Mesendoderm (in vitro differentiated cells): ENCODE results near the gene TRPC6.
A peak's percentile ranks its signal among the peaks of the same experiment; 100 is the strongest.
"Not testable (repeated sequence)": the region's sequence is repeated elsewhere in the genome, so short reads cannot be mapped to it uniquely, and the experiment has no call there.

Experiments
- DNase-seq: peaks from one replicate; pipeline ENCODE4 v3.0.0; 2013
- H2AK5ac ChIP-seq: 2 replicates; pipeline ENCODE4 v1.6.1; 2013; ENCODE audit warnings: low read length, inconsistent platforms
- H2BK120ac ChIP-seq: 2 replicates; pipeline ENCODE4 v1.6.1; 2013; ENCODE audit warnings: low read depth, mild to moderate bottlenecking, low read length, moderate library complexity, mixed read lengths
- H2BK15ac ChIP-seq: replicated peaks from 2 replicates; pipeline ENCODE4 v1.6.1; 2013; ENCODE audit warnings: low read depth, mild to moderate bottlenecking, moderate library complexity
- H2BK5ac ChIP-seq: 2 replicates; pipeline ENCODE4 v1.6.1; 2013; ENCODE audit warnings: low read length, inconsistent platforms
- H3K18ac ChIP-seq: 2 replicates; pipeline ENCODE4 v1.6.1; 2013; ENCODE audit warnings: mild to moderate bottlenecking, low read length, mixed read lengths
- H3K23ac ChIP-seq: one replicate; pipeline ENCODE4 v1.6.1; 2013; ENCODE audit warnings: low read length
- H3K27ac ChIP-seq: 2 replicates; pipeline ENCODE4 v1.5.1; 2013; ENCODE audit warnings: low read depth, mild to moderate bottlenecking, inconsistent platforms, low read length, moderate library complexity
- H3K27me3 ChIP-seq: 2 replicates; pipeline ENCODE4 v1.6.1; 2013; ENCODE audit warnings: low read length, control low read depth, mild to moderate bottlenecking, inconsistent platforms; ENCODE audit not compliant: insufficient read depth, poor library complexity
- H3K36me3 ChIP-seq: 2 replicates; pipeline ENCODE4 v1.6.1; 2013; ENCODE audit warnings: low read length, inconsistent platforms; ENCODE audit not compliant: control insufficient read depth, insufficient read depth
- H3K4ac ChIP-seq: one replicate; pipeline ENCODE4 v1.6.1; 2013; ENCODE audit warnings: low read depth, mild to moderate bottlenecking, low read length, moderate library complexity
- H3K4me1 ChIP-seq: 2 replicates; pipeline ENCODE4 v1.6.1; 2013; ENCODE audit warnings: low read depth, low read length, inconsistent platforms; ENCODE audit not compliant: control insufficient read depth
- H3K4me2 ChIP-seq: 2 replicates; pipeline ENCODE4 v1.6.1; 2013; ENCODE audit warnings: low read length
- H3K4me3 ChIP-seq: 2 replicates; pipeline ENCODE4 v1.5.1; 2013; ENCODE audit warnings: mild to moderate bottlenecking, low read length
- H3K56ac ChIP-seq: one replicate; pipeline ENCODE4 v1.6.1; 2013; ENCODE audit warnings: low read length
- H3K79me1 ChIP-seq: 2 replicates; pipeline ENCODE4 v1.6.1; 2013; ENCODE audit warnings: low read length, inconsistent platforms
- H3K79me2 ChIP-seq: 2 replicates; pipeline ENCODE4 v1.6.1; 2013; ENCODE audit warnings: mild to moderate bottlenecking, low read length; ENCODE audit not compliant: control insufficient read depth, insufficient read depth
- H3K9ac ChIP-seq: 2 replicates; pipeline ENCODE4 v1.6.1; 2013; ENCODE audit warnings: low read length, inconsistent platforms
- H4K5ac ChIP-seq: one replicate; pipeline ENCODE4 v1.6.1; 2013; ENCODE audit warnings: low read length
- H4K8ac ChIP-seq: one replicate; pipeline ENCODE4 v1.6.1; 2013; ENCODE audit warnings: low read depth, mild to moderate bottlenecking, control low read depth, low read length, moderate library complexity
- WGBS: extraction: QIAGEN DNeasy Blood & Tissue Kit; methylation state at CpG from one replicate; pipeline ENCODE4 v1.1.7; 2013; ENCODE audit warnings: low lambda C conversion rate, missing lambda C conversion rate; ENCODE audit not compliant: insufficient coverage; ENCODE audit errors: extremely low coverage; 5-methylcytosine and 5-hydroxymethylcytosine counted together

The TRPC6 gene

DNA sequence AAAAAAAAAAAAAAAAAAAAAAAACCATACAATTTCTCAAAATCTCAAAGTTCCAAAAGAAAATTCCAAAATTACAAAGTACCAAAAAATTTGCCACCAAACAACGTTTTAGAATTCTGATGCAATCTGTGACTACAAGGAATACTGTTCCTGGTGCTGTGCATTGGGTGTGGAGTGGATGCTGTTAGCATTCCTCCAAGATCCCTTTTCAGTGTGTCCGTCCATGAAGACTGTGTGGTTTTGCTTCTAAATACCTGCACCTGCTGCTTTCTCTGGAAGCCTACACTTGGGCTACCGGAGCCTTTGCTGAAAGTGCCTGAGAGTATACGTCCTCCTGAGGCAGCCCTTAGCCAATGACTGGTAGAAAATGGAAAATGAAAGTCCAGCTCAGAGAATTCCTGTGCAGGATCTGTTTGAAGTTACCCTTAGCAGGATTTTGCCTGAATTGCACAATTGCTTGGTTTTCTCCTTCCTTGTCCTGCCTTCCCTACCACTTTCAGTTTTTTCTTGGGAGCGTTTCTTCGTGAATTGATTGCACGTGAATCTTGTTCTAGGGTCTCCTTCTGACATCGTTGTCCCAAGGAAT lies 140.8 kb downstream of the TRPC6 start:
- no peak overlapping the region for H4K8ac ChIP-seq
- 100% methylated on average over 1 of the region's 8 CpGs for WGBS

DNA sequence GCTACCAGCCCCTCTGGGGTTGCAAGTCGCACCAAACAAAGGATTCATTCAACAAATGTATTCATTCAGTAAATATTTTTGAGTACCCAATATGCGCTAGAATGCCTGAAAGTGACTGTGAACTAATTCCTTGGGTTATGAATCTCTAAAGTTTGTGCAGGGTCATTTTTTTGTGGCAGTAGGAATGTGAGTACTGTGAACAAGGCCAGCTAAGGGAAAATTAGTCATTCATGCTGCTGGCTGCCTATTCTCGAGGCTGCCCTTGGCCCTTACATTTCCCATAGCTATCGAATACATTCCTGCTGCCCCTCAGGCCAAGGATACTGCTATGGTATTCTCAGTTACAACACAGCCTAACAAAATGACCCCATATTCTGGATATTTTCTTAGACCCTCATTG lies 141.6 kb downstream of the TRPC6 start:
- no peak for DNase-seq
- Histone ChIP-seq H3K27ac (no peak overlapping the region), H3K27me3 (no peaks in the 10 kb centered on the region), H3K79me2 (no peaks in the 10 kb centered on the region), H2BK15ac (no peak overlapping the region), H3K56ac (no peak overlapping the region), H3K4ac (no peak overlapping the region), H3K36me3 (no peaks in the 10 kb centered on the region), H3K9ac (no peak overlapping the region), H3K4me3 (no peak overlapping the region), H2BK5ac (no peak overlapping the region), H3K18ac (no peak overlapping the region), H3K79me1 (no peaks in the 10 kb centered on the region), H4K8ac (no peak overlapping the region), H3K4me1 (no peaks in the 10 kb centered on the region), H3K4me2 (no peak overlapping the region), H3K23ac (no peak overlapping the region), H2BK120ac (no peak overlapping the region), H4K5ac (no peak overlapping the region), H2AK5ac (no peak overlapping the region)
- no CpG with 5 or more reads among the region's 4 CpGs for WGBS

More for the DNA sequence above, 140.8 kb downstream of the TRPC6 start:
- no peak for DNase-seq
- H3K56ac ChIP-seq, result no peak overlapping the region
- H2BK120ac ChIP-seq, result no peak overlapping the region
- no peak overlapping the region for H3K23ac ChIP-seq
- no peak overlapping the region for H3K4me2 ChIP-seq
- H4K5ac ChIP-seq, result no peak overlapping the region
- no peak overlapping the region for H3K9ac ChIP-seq
- no peak overlapping the region for H3K4me3 ChIP-seq
- no peak overlapping the region for H3K4ac ChIP-seq
- H2BK15ac ChIP-seq, result no peak overlapping the region
- H3K79me2 ChIP-seq, result no peaks in the 10 kb centered on the region
- H3K27me3 ChIP-seq, result no peaks in the 10 kb centered on the region
- H3K36me3 ChIP-seq, result no peaks in the 10 kb centered on the region
- H3K79me1 ChIP-seq, result no peaks in the 10 kb centered on the region
- no peak overlapping the region for H2BK5ac ChIP-seq
- H3K4me1 ChIP-seq, result no peaks in the 10 kb centered on the region
- H2AK5ac ChIP-seq, result no peak overlapping the region
- H3K18ac ChIP-seq, result no peak overlapping the region
- H3K27ac ChIP-seq, result no peak overlapping the region

- WGBS, result no CpG with 5 or more reads among the region's 1 CpG
These were observed 142.1 kb downstream of the TRPC6 start for GRCh38 chr11:101441747-101442146.

DNA sequence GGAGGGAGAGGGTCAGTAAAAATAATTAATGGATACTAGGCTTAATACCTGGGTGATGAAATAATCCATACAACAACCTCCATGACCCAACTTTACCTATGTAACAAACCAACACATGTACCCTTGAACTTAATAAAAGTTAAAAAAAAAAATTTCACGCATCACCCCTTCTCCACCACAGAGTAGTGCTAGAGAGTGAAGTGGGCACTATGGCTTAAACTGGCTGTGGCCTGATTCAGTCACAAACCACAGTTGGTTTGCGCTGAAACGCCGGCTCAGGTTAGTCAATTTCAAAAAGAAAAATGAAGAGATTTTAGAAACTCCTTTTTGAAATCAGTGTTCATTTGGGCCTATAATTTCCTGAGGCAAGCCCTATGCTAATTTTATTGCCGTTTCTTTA lies 144.3 kb downstream of the TRPC6 start:
- Histone ChIP-seq H3K36me3 (no peaks in the 10 kb centered on the region), H3K79me1 (no peaks in the 10 kb centered on the region), H3K4me2 (no peak overlapping the region), H3K56ac (no peak overlapping the region), H3K27me3 (no peaks in the 10 kb centered on the region), H3K4ac (no peak overlapping the region), H4K8ac (no peak overlapping the region), H3K18ac (no peak overlapping the region), H3K27ac (no peak overlapping the region), H3K23ac (no peak overlapping the region), H2AK5ac (no peak overlapping the region), H2BK5ac (no peak overlapping the region), H3K79me2 (no peaks in the 10 kb centered on the region), H3K9ac (no peak overlapping the region), H3K4me3 (no peak overlapping the region), H4K5ac (no peak overlapping the region), H2BK120ac (no peak overlapping the region), H3K4me1 (no peaks in the 10 kb centered on the region), H2BK15ac (no peak overlapping the region)
- DNase-seq, result peak; percentile 40
- WGBS, result no CpG with 5 or more reads among the region's 5 CpGs

More at GRCh38 chr11:101441747-101442146, 142.1 kb downstream of the TRPC6 start:
- H3K4ac ChIP-seq, result no peak overlapping the region
- H3K23ac ChIP-seq, result no peak overlapping the region
- no peak overlapping the region for H3K9ac ChIP-seq
- H3K4me2 ChIP-seq, result no peak overlapping the region
- no peak overlapping the region for H3K56ac ChIP-seq
- no peaks in the 10 kb centered on the region for H3K4me1 ChIP-seq
- H3K18ac ChIP-seq, result no peak overlapping the region
- H3K36me3 ChIP-seq, result no peaks in the 10 kb centered on the region
- no peak overlapping the region for H2BK15ac ChIP-seq
- no peak overlapping the region for H4K8ac ChIP-seq
- H4K5ac ChIP-seq, result no peak overlapping the region
- no peak overlapping the region for H2BK120ac ChIP-seq
- H2AK5ac ChIP-seq, result no peak overlapping the region
- no peak overlapping the region for H3K4me3 ChIP-seq
- H3K27ac ChIP-seq, result no peak overlapping the region
- DNase-seq, result no peak
- H3K79me2 ChIP-seq, result no peaks in the 10 kb centered on the region
- no peaks in the 10 kb centered on the region for H3K79me1 ChIP-seq
- H2BK5ac ChIP-seq, result no peak overlapping the region
- no peaks in the 10 kb centered on the region for H3K27me3 ChIP-seq

DNA sequence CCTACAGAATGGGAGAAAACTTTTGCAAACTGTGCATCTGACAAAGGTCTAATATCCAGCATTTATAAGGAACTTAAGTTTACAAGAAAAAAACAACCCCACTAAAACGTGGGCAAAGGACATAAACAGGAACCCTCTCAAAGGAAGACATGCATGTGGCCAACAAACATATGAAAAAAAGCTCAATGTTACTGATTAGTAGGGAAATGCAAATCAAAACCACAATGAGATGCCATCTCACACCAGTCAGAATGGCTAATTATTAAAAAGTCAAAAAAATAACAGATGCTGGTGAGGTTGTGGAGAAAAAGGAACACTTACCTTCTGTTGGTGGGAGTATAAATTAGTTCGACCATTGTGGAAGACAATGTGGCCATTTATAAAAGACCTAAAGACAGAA lies 145.1 kb downstream of the TRPC6 start:
- not testable (repeated sequence) for H3K79me2 ChIP-seq, H3K4me3 ChIP-seq, H3K56ac ChIP-seq, H3K9ac ChIP-seq, H3K79me1 ChIP-seq, H2BK15ac ChIP-seq, H2BK5ac ChIP-seq, H3K23ac ChIP-seq, H2BK120ac ChIP-seq, H3K27ac ChIP-seq, H3K36me3 ChIP-seq, H3K4me2 ChIP-seq, H4K5ac ChIP-seq, H3K4me1 ChIP-seq, H3K4ac ChIP-seq, H3K27me3 ChIP-seq, H2AK5ac ChIP-seq, H3K18ac ChIP-seq, H4K8ac ChIP-seq, DNase-seq
- no CpG with 5 or more reads among the region's 2 CpGs for WGBS

DNA sequence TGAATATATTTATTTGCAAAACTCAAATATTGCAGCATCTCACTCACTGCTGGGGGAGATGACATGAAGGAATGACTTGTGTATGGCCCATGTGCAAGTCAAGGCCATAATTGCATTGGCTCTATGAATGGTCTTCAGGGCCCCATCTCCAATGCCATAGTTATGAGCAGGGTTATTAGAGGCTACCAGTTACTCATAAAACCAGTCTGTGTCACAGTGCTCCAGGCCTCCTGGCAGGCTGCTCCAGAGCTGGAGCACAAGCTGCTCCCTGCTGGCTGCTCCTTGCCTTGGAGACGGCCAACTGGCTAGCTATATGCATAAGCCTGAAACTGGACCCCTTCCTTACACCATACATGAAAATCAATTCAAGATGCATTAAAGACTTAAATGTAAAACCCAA lies 145.7 kb downstream of the TRPC6 start:
- H3K4me2 ChIP-seq, result no peak overlapping the region
- no peak overlapping the region for H3K4ac ChIP-seq
- DNase-seq, result no peak
- no peaks in the 10 kb centered on the region for H3K4me1 ChIP-seq
- no peak overlapping the region for H3K18ac ChIP-seq
- no peak overlapping the region for H3K27ac ChIP-seq
- no peak overlapping the region for H3K9ac ChIP-seq
- H3K79me2 ChIP-seq, result no peaks in the 10 kb centered on the region
- H3K56ac ChIP-seq, result no peak overlapping the region
- no peak overlapping the region for H2BK15ac ChIP-seq
- no CpG with 5 or more reads among the region's 1 CpG for WGBS
- no peak overlapping the region for H4K8ac ChIP-seq
- H3K23ac ChIP-seq, result no peak overlapping the region
- no peak overlapping the region for H4K5ac ChIP-seq
- no peak overlapping the region for H3K4me3 ChIP-seq
- no peak overlapping the region for H2BK120ac ChIP-seq
- H2BK5ac ChIP-seq, result no peak overlapping the region
- no peak overlapping the region for H2AK5ac ChIP-seq
- no peaks in the 10 kb centered on the region for H3K27me3 ChIP-seq
- no peaks in the 10 kb centered on the region for H3K79me1 ChIP-seq
- H3K36me3 ChIP-seq, result no peaks in the 10 kb centered on the region
